ENCODE measurements around the gene DERL2. TPM values are rescaled to one million over a fixed set of nuclear protein-coding genes. Genes with fewer than 3 reads are reported as not detected.

DERL2 gene
- total RNA-seq, 4 donors from 2014 or later = 22.0 to 30.6 (median 23.4) TPM

GRCh38 chr17:5506307-5506706, 20.3 kb upstream of the DERL2 start:
- no peaks in the 10 kb centered on the region for H3K27me3 ChIP-seq
- H3K4me1 ChIP-seq = peaks cover 0 to 3% (median 0%) of the 10 kb centered on the region in 4 donors
- H3K36me3 ChIP-seq = no peaks in the 10 kb centered on the region
- DNase-seq (ENCODE audit: low spot score in 2 of 2) = no peak
- WGBS, 2 donors = 89 to 92% methylated on average over 5 of the region's 5 CpGs
- no peak overlapping the region for H3K27ac ChIP-seq
- H3K9me3 ChIP-seq = no peaks in the 10 kb centered on the region
- H3K4me3 ChIP-seq = no peak overlapping the region
- TF ChIP-seq, protein P1, sequence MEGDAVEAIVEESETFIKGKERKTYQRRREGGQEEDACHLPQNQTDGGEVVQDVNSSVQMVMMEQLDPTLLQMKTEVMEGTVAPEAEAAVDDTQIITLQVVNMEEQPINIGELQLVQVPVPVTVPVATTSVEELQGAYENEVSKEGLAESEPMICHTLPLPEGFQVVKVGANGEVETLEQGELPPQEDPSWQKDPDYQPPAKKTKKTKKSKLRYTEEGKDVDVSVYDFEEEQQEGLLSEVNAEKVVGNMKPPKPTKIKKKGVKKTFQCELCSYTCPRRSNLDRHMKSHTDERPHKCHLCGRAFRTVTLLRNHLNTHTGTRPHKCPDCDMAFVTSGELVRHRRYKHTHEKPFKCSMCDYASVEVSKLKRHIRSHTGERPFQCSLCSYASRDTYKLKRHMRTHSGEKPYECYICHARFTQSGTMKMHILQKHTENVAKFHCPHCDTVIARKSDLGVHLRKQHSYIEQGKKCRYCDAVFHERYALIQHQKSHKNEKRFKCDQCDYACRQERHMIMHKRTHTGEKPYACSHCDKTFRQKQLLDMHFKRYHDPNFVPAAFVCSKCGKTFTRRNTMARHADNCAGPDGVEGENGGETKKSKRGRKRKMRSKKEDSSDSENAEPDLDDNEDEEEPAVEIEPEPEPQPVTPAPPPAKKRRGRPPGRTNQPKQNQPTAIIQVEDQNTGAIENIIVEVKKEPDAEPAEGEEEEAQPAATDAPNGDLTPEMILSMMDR (IDR thresholded peaks at IDR 0.05) = no peak
- TF ChIP-seq POLR2A (IDR thresholded peaks at IDR 0.05) (no peak), EP300 (IDR thresholded peaks at IDR 0.05) (no peak)

- Histone ChIP-seq H3K4me3 (no peak overlapping the region), H3K27ac (no peak overlapping the region), H3K27me3 (no peaks in the 10 kb centered on the region), H3K9me3 (no peaks in the 10 kb centered on the region), H3K4me1 (peaks cover 0 to 22% (median 4%) of the 10 kb centered on the region in 4 donors), H3K36me3 (no peaks in the 10 kb centered on the region)
- WGBS, 2 donors = 92 to 98% methylated on average over 4 of the region's 4 CpGs
- DNase-seq (ENCODE audit: low spot score in 2 of 2) = no peak
- no peak for TF ChIP-seq EP300 (IDR thresholded peaks at IDR 0.05)
These were observed 16.6 kb upstream of the DERL2 start for GRCh38 chr17:5502552-5502951.

GRCh38 chr17:5501685-5502084, 15.7 kb upstream of the DERL2 start:
- H3K27me3 ChIP-seq = no peaks in the 10 kb centered on the region
- peaks cover 0 to 22% (median 4%) of the 10 kb centered on the region in 4 donors for H3K4me1 ChIP-seq
- no peaks in the 10 kb centered on the region for H3K9me3 ChIP-seq
- no peak for TF ChIP-seq EP300 (IDR thresholded peaks at IDR 0.05)
- TF ChIP-seq POLR2A (IDR thresholded peaks at IDR 0.05) = no peak
- TF ChIP-seq, protein P1 (IDR thresholded peaks at IDR 0.05) = no peak
- no peak overlapping the region for H3K27ac ChIP-seq
- DNase-seq (ENCODE audit: low spot score in 2 of 2) = no peak
- H3K4me3 ChIP-seq = no peak overlapping the region
- H3K36me3 ChIP-seq = no peaks in the 10 kb centered on the region
- 85% methylated on average over 8 of the region's 8 CpGs for WGBS, 2 donors

DNA sequence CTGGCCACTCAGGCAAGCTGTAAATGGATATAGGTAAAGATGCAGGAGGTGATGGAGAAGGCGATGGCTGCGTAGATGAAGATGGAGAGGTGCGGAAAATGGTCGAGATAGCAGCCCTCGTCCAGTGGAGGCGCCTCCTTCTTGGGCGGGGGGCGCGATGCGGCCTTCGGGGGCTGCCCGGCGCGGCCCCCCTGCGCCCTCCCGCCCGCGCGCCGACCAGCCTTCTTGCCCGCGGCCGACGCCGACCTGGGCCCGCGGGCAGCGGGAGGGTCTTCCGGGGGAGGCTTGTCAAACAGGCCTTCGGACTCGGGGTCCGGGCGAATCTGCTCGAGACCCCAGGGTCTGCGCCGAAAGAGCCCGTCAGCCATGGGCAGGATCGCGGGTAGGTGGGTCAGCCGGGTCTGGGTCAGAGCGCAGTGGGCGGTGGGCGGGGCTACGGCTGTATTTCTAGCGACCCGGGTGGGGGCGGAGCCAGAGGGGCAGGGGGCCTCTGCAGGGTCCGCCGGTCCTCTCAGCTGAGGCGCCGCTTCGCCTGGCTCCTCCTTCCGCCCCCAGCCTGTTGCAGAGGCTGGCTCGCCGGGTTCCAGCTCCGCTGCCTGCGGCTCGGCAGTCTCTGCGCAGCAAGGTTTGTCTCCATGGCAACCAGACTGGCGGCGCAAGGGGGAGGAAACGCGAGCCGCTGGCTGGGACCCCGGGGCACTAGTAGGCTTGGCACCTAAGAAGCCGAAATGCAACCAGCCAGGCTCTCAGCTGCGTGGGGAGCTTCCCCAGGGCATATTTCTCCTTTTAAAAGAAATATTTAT, 14.8 kb upstream of the DERL2 start:
- Histone ChIP-seq H3K27me3 (no peaks in the 10 kb centered on the region), H3K4me1 (peaks cover 0 to 22% (median 4%) of the 10 kb centered on the region in 4 donors), H3K36me3 (no peaks in the 10 kb centered on the region), H3K4me3 (peak overlapping the region; percentile 45 to 66 (median 58)), H3K9me3 (no peaks in the 10 kb centered on the region), H3K27ac (peak overlapping the region in 3 of 4 donors; percentile 52 to 66 (median 54))
- 3 to 6% methylated on average over 48 to 49 of the region's 67 CpGs for WGBS, 2 donors
- DNase-seq (ENCODE audit: low spot score in 2 of 2) = peak; percentile 19 to 21
- TF ChIP-seq EP300 (IDR thresholded peaks at IDR 0.05) = peak in 1 of 2 donors; percentile 8
- TF ChIP-seq, protein P1 (IDR thresholded peaks at IDR 0.05) = peak in 1 of 5 experiments; percentile 14
- no peak for TF ChIP-seq POLR2A (IDR thresholded peaks at IDR 0.05)

DNA sequence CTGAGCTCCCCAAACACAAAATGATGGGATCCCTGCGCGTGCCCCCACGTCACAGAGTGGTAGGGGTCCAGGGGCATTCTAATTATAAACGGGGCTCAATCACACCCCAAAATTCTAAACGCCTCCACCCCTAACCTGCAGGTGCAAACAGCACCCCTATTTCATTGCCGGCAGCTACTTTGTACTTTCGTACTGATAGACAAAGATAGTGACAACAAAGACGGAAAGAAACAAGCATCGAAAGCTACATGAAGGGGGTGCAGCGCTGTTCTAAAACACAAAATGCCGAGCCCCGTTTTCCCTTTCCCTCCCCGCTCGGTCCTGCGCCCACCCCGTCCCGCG, 14.2 kb upstream of the DERL2 start:
- H3K4me3 ChIP-seq = peak overlapping the region; percentile 45 to 66 (median 58)
- H3K36me3 ChIP-seq = no peaks in the 10 kb centered on the region
- H3K4me1 ChIP-seq = peaks cover 0 to 22% (median 4%) of the 10 kb centered on the region in 4 donors
- no peaks in the 10 kb centered on the region for H3K9me3 ChIP-seq
- TF ChIP-seq, protein P1 (IDR thresholded peaks at IDR 0.05) = no peak
- TF ChIP-seq EP300 (IDR thresholded peaks at IDR 0.05) = no peak
- TF ChIP-seq POLR2A (IDR thresholded peaks at IDR 0.05) = no peak
- H3K27me3 ChIP-seq = no peaks in the 10 kb centered on the region
- DNase-seq (ENCODE audit: low spot score in 2 of 2) = no peak
- peak overlapping the region in 2 of 4 donors; percentile 54 to 66 for H3K27ac ChIP-seq
- WGBS, 2 donors = 8 to 9% methylated on average over 18 of the region's 18 CpGs
